GM18505 (cell line): ENCODE measurements around the gene ZDHHC4.
"Not testable (repeated sequence)": the region's sequence is repeated elsewhere in the genome, so short reads cannot be mapped to it uniquely, and the experiment has no call there.

ENCODE experiments used
- ATAC-seq: cut with Tn5 transposase; IDR thresholded peaks from one replicate; pipeline ENCODE4 v1.9.1; 2021; ENCODE audit not compliant: unreplicated experiment
- POLR2A ChIP-seq: IDR thresholded peaks from 4 replicates; pipeline ENCODE4 v1.6.1; 2011; ENCODE audit warnings: borderline replicate concordance; ENCODE audit not compliant: insufficient read depth, insufficient read length; ENCODE audit errors: extremely low read depth

Gene ZDHHC4

DNA sequence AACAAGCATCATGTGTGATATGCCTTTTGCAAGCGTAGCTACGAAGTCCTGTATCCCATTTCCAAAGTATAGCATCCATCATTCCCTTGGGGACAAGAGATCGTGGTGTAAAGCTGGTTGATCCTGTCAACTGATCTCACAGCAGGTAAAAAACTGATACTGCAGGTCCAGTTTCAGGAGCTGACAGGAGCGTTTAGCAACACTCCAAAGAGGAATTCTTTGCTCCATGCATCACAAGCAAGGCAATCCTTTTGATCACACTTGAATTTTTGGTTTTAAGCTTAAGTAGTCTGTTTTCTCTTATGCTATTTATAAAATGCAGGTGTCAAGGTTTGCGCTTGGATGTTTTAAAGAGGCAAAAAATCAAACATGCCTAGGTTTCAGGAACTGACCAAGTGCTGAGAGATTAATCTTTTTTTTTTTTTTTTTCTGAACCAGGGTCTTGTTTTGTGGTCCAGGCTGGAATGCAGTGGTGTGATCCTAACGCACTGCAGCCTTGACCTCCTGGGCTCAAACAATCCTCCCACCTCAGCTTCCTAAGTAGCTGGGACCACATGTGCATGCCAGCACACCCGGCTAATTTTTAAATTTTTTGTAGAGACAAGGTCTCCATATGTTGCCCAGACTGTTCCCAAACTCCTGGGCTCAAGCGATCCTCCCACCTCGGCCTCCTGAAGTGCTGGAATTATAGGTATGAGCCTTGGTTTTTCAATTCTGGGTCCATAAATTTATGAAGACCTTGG lies 1.8 kb upstream of the ZDHHC4 start:
- TF ChIP-seq POLR2A: no peak
- no peak for ATAC-seq

DNA sequence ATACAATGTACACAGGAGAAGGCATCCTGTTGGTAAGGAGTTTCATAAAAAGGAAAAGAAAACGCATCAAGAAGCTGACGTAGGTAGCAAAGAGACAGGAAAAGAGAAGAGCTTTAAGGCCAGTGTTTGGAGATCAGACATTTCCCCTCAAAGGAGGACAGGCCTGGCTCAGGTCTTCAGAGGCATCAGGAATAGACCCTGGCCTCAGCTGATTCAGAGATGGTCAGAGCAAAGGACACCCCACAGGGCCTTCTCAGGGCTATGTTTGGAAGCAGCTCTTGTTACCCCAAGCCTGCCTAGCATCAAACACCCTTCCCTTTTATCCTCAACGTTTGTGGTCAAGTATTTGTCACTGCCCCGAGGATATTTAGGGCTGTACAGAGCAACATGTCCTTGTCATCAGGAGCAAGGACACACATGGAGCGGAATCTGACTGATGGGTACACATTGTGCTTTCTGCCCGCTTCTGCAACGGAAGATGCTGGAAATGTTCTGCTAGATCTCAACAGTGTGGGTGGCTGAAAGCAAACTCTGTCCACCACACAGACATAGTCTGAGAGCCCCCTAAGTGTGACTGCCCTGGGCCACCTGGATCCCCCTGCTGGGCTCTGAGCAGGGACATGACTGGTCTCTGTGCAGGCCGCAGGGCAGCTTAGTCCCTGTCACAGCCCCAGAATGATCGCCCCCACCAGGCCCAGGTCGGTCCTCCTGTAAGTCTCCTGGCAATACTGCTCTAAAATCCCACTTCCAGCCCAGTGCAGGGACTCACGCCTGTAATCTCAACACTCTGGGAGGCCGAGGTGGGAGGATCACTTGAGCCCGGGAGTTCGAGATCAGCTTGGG lies 1.0 kb upstream of the ZDHHC4 start:
- no peak for TF ChIP-seq POLR2A
- no peak for ATAC-seq

DNA sequence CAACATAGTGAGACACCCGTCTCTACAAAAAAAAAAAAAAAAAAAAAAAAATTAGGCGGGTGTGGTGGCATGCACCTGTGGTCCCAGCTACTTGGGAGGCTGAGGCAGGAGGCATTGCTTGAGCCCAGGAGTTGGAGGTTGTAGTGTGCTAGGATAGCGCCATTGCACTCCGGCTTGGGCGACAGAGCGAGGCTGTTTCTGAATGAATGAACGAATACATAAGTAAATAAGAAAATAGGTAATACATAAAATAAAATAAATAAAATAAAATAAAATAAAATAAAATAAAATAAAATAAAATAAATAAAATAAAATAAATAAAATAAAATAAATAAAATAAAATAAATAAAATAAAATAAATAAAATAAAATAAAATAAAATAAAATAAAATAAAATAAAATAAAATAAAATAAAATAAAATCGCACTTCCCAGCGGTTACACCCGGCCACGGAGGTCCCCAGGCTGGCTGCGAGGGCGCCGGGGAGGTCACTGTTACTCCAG lies 336 bp upstream of the ZDHHC4 start:
- ATAC-seq: not testable (repeated sequence)

DNA sequence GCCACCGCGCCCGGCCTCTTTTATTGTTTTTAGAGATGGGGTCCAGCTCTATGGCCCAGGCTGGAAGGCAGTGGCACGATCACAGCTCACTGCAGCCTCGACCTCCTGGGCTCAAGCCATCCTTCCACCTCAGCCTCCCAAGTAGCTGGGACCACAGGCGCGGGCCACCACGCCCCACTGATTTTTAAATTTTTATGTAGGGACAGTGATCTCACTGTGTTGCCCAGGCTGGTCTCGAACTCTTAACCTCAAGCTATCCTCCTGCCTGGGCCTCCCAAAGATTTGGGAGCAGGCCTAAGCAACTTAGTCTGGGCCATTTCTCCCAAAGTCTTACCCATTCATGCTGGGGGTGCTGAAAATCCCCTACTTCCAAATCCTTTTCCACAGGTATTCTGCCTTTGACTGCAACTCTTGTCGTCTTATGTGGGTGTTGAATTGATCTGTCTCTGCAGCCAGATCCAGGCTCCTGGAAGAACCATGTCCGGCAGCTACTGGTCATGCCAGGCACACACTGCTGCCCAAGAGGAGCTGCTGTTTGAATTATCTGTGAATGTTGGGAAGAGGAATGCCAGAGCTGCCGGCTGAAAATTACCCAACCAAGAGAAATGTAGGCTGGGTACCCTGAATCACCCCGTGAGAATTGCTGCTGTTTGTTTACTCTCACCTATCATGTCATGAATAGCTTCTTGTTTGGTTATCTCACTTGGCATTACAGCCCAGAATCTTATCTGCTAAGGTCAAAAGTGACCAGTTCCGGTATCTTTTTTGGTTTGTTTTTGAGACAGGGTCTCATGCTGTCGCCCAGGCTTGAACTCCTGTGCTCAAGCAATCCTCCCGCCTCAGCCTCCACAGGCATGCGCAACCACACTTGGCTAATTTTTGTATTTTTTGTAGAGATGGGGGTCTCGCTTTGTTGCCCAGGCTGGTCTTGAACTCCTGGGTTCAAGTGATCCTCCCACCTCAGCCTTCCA lies 1.1 kb downstream of the ZDHHC4 start:
- TF ChIP-seq POLR2A: no peak
- no peak for ATAC-seq

DNA sequence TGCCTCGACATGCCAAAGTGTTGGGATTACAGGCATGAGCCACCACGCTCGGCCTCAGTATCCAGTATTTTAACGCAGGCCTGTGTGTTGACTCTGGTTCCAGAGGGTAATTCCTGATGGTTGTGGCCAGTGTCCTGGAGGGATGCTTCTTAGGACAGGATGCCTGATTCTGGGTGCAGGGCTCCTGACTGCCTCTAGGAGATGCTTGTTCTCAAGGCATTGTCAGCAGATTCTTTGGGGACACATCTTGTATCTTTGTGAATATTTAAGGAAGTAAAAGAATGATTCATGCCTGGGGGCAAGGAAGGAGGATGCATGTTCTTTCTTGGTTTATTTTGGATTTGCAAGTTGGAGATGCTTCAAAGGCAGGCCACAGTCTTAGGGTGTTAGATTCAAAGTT lies 2.2 kb downstream of the ZDHHC4 start:
- no peak for ATAC-seq
- no peak for TF ChIP-seq POLR2A

DNA sequence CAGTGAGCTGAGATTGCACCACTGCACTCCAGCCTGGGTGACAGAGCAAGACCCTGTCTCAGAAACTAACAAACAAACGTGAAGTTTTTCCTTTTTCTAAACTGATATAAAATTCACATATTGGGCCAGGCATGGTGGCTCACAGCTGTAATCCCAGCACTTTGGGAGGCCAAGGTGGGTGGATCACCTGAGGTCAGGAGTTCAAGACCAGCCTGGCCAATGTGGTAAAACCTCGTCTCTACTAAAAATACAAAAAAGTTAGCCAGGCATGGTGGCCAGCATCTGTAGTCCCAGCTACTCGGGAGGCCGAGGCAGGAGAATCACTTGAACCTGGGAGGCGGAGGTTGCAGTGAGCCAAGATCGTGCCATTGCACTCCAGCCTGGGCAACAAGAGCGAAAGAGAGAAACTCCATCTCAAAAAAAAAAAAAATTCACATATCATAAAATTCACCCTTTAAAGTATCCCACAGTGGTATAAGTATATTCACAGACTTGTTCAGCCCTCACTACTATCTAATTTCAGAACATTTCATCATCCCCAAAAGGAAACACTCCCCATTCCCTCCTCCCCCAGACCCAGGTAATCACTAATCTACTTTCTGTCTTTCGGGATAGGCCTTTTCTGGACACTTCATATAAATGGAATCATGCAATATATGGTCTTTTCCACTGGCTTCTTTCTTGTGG lies 8.6 kb downstream of the ZDHHC4 start:
- not testable (repeated sequence) for ATAC-seq

DNA sequence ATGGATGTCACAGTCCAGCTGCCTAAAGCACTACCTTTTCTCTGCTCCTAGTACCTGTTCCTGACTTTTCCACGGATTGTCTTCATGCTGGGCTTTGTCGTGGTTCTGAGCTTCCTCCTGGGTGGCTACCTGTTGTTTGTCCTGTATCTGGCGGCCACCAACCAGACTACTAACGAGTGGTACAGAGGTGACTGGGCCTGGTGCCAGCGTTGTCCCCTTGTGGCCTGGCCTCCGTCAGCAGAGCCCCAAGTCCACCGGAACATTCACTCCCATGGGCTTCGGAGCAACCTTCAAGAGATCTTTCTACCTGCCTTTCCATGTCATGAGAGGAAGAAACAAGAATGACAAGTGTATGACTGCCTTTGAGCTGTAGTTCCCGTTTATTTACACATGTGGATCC lies 11.3 kb downstream of the ZDHHC4 start:
- no peak for ATAC-seq
- no peak for TF ChIP-seq POLR2A

DNA sequence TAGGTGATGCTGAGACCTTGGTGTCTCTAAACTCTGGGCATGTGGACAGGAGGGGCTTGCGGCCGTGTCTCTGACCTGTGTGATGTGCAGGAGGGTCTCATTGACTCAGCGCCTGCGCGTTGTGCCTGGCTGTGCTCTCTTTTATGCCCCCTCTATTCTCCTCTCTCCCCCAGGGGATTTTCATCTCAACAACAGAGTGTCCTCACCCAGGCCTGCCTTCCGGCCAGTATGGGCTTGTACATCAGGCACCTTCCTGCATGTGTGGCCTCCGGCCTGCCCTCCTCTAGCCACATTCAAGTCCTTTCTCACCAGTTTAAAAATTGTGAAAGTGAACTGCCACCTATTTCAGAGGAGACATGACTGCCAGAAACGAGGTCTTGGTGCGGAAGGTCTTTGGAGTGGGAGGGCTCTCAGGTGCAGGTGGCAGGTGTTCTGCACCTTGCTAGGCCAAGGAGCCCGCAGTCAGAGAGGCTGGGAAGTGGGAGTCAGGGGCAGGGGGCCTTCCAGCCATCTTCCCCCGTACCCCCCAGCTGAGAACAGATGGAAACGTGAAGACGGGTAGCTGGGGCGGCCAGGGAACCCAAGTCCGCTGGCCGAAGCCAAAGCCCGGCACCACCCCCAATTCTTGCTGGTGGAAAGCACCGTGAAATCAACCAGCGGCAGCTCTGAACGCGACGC lies 12.0 kb downstream of the ZDHHC4 start:
- TF ChIP-seq POLR2A: no peak

DNA sequence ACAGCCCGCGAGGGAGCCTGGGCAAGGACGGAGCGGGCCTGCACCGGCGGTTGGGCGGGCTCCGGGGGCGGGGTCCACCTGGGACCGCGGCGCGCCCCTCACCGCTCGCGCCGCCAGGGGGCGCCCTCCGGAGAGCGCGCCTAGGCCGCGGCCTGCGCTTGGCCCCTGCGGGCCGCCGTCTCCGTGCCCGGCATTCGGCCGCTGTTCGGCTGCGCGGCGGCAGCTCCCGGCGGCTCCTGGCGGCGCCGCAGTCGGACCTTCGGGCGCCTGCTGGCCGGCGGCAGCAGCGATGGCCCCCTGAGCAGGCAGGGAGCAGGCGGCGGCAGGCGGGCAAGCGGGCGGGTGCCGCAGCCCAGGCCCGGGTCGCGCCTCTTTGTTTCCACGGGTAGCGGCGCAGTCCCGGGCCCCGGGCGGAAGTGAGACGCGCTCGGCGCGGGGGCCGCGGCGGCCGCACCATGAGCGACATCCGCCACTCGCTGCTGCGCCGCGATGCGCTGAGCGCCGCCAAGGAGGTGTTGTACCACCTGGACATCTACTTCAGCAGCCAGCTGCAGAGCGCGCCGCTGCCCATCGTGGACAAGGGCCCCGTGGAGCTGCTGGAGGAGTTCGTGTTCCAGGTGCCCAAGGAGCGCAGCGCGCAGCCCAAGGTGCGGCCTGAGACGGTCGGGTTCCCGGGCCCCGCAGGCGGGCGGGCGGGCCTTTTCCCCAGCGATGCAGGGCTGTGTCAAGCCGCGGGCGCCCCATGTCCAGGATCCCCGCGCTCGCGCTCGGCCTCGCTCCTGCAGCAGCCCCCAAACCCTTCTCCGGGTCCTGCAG lies 12.8 kb downstream of the ZDHHC4 start, which contains the start of gene INTS15:
Gene INTS15, plus strand, starts transcription at position 193 of the 816 bp plus-strand sequence. Its CDS starts 263 bp downstream, at position 456.
- TF ChIP-seq POLR2A: peak; percentile 92
- ATAC-seq: peak; percentile 86

More for the DNA sequence above, 12.0 kb downstream of the ZDHHC4 start:
- no peak for ATAC-seq

DNA sequence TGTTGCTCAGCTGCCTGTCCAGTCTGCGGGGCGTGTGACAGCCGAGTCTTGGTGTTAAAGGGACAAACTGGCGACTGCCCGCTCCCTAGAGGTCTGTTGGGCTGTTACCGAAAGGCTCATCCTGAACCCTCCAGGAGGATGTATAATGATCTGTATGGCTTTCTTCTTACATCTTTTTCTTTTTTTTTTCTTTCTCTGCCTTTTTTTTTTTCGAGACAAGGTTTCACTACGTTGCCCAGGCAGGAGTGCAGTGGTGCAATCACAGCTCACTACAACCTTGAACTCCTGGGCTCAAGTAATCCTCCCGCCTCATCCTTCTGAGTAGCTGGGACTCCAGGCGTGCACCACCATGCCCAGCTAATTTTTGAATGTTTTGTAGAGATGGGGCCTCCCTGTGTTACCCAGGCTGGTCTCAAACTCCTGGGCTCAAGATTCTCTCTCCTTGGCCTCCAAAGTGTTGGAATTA lies 13.4 kb downstream of the ZDHHC4 start:
- ATAC-seq: no peak
- TF ChIP-seq POLR2A: no peak

DNA sequence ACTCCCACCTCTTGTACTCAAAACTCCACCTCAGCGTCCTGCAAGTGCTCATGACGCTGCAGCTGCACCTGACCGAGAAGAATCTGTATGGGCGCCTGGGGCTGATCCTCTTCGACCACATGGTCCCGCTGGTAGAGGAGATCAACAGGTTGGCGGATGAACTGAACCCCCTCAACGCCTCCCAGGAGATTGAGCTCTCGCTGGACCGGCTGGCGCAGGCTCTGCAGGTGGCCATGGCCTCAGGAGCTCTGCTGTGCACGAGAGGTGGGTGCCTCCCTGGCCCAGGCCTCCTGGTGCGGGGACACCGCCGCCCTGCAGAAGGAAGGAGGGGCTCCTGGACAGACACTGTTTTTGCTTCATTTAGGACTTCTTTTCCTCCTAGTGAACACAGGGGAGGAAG lies 22.8 kb downstream of the ZDHHC4 start:
- no peak for TF ChIP-seq POLR2A
- ATAC-seq: no peak
